ENCODE data around the gene ZNF212. TPM values are rescaled to one million over a fixed set of nuclear protein-coding genes. Genes with fewer than 3 reads are reported as not detected.
A peak's percentile ranks its signal among the peaks of the same experiment; 100 is the strongest.

The ZNF212 gene
- 10 to 100 TPM; 12.5 to 14.6 TPM for total RNA-seq

- DNase-seq, result peak; percentile 92
- Mint-ChIP-seq H3K4me3 (peak within 1 kb of the TSS; percentile 91), H3K36me3 (peaks cover 13% of the 10 kb centered on the region), H3K27me3 (no peaks in the 10 kb centered on the region), H3K27ac (peak within 1 kb of the TSS; percentile 85), H3K4me1 (peaks cover 29% of the 10 kb centered on the region), H3K9me3 (peaks cover 6% of the 10 kb centered on the region)
Observed at GRCh38 chr7:149239345-149240143, at the start of gene ZNF212. Gene ZNF212 (plus strand): TSS chr7:149239651. CDS start chr7:149239779, 128 bp downstream.

GRCh38 chr7:149191851-149192250, 47.6 kb upstream of the ZNF212 start:
- H3K27ac Mint-ChIP-seq, result no peak overlapping the region
- peaks cover 3% of the 10 kb centered on the region for H3K36me3 Mint-ChIP-seq
- no peak overlapping the region for H3K4me3 Mint-ChIP-seq
- DNase-seq, result no peak
- H3K9me3 Mint-ChIP-seq, result no peaks in the 10 kb centered on the region
- H3K4me1 Mint-ChIP-seq, result peaks cover 13% of the 10 kb centered on the region
- H3K27me3 Mint-ChIP-seq, result no peaks in the 10 kb centered on the region

- peak overlapping the region; percentile 48 for H3K27ac Mint-ChIP-seq
- DNase-seq, result no peak
- peaks cover 20% of the 10 kb centered on the region for H3K36me3 Mint-ChIP-seq
- H3K9me3 Mint-ChIP-seq, result no peaks in the 10 kb centered on the region
- no peaks in the 10 kb centered on the region for H3K27me3 Mint-ChIP-seq
- H3K4me1 Mint-ChIP-seq, result peaks cover 29% of the 10 kb centered on the region
- peak overlapping the region; percentile 83 for H3K4me3 Mint-ChIP-seq
Observed at GRCh38 chr7:149194799-149195179, 44.7 kb upstream of the ZNF212 start.

- Mint-ChIP-seq H3K36me3 (peaks cover 24% of the 10 kb centered on the region), H3K4me3 (peak within 1 kb of the TSS; percentile 92), H3K9me3 (no peaks in the 10 kb centered on the region), H3K27ac (peak within 1 kb of the TSS; percentile 84), H3K4me1 (peaks cover 34% of the 10 kb centered on the region), H3K27me3 (no peaks in the 10 kb centered on the region)
- peak; percentile 87 for DNase-seq
Observed at GRCh38 chr7:149195180-149196150, 44.0 kb upstream of the ZNF212 start, which contains the start of gene ZNF282. Gene ZNF282 (plus strand): TSS chr7:149195546. CDS start chr7:149195590, 44 bp downstream.

GRCh38 chr7:149196151-149196704, 43.2 kb upstream of the ZNF212 start:
- peak; percentile 13 for DNase-seq
- peak overlapping the region; percentile 84 for H3K27ac Mint-ChIP-seq
- H3K9me3 Mint-ChIP-seq, result no peaks in the 10 kb centered on the region
- no peaks in the 10 kb centered on the region for H3K27me3 Mint-ChIP-seq
- peaks cover 30% of the 10 kb centered on the region for H3K36me3 Mint-ChIP-seq
- peaks cover 31% of the 10 kb centered on the region for H3K4me1 Mint-ChIP-seq
- peak overlapping the region; percentile 92 for H3K4me3 Mint-ChIP-seq

- H3K9me3 Mint-ChIP-seq, result no peaks in the 10 kb centered on the region
Observed at GRCh38 chr7:149196705-149197171, 42.7 kb upstream of the ZNF212 start.

GRCh38 chr7:149197675-149198074, 41.8 kb upstream of the ZNF212 start:
- peak overlapping the region; percentile 92 for H3K4me3 Mint-ChIP-seq
- H3K27me3 Mint-ChIP-seq, result no peaks in the 10 kb centered on the region
- H3K36me3 Mint-ChIP-seq, result peaks cover 34% of the 10 kb centered on the region
- peaks cover 28% of the 10 kb centered on the region for H3K4me1 Mint-ChIP-seq
- DNase-seq, result no peak
- no peak overlapping the region for H3K27ac Mint-ChIP-seq
- H3K9me3 Mint-ChIP-seq, result no peaks in the 10 kb centered on the region

More at GRCh38 chr7:149196705-149197171, 42.7 kb upstream of the ZNF212 start:
- Mint-ChIP-seq H3K27me3 (no peaks in the 10 kb centered on the region), H3K4me3 (peak overlapping the region; percentile 92), H3K36me3 (peaks cover 31% of the 10 kb centered on the region), H3K27ac (peak overlapping the region; percentile 84), H3K4me1 (peaks cover 28% of the 10 kb centered on the region)
- DNase-seq, result peak; percentile 5

GRCh38 chr7:149198161-149198816, 41.2 kb upstream of the ZNF212 start:
- no peak for DNase-seq
- Mint-ChIP-seq H3K27ac (no peak overlapping the region), H3K4me3 (no peak overlapping the region), H3K36me3 (peaks cover 39% of the 10 kb centered on the region), H3K9me3 (no peaks in the 10 kb centered on the region), H3K4me1 (peaks cover 28% of the 10 kb centered on the region), H3K27me3 (no peaks in the 10 kb centered on the region)

- H3K36me3 Mint-ChIP-seq, result peaks cover 46% of the 10 kb centered on the region
- peaks cover 28% of the 10 kb centered on the region for H3K4me1 Mint-ChIP-seq
- H3K27me3 Mint-ChIP-seq, result no peaks in the 10 kb centered on the region
- H3K27ac Mint-ChIP-seq, result peak overlapping the region; percentile 21
- H3K4me3 Mint-ChIP-seq, result no peak overlapping the region
- H3K9me3 Mint-ChIP-seq, result no peaks in the 10 kb centered on the region
- no peak for DNase-seq
Observed at GRCh38 chr7:149199234-149199995, 40.0 kb upstream of the ZNF212 start.

- H3K4me3 Mint-ChIP-seq, result no peak overlapping the region
- no peaks in the 10 kb centered on the region for H3K9me3 Mint-ChIP-seq
- H3K36me3 Mint-ChIP-seq, result peaks cover 46% of the 10 kb centered on the region
- peaks cover 16% of the 10 kb centered on the region for H3K4me1 Mint-ChIP-seq
- H3K27me3 Mint-ChIP-seq, result no peaks in the 10 kb centered on the region
- no peak overlapping the region for H3K27ac Mint-ChIP-seq
- no peak for DNase-seq
Observed at GRCh38 chr7:149202831-149203231, 36.6 kb upstream of the ZNF212 start.

- Mint-ChIP-seq H3K27me3 (no peaks in the 10 kb centered on the region), H3K27ac (no peak overlapping the region), H3K36me3 (peaks cover 38% of the 10 kb centered on the region), H3K4me3 (no peak overlapping the region), H3K9me3 (no peaks in the 10 kb centered on the region), H3K4me1 (peaks cover 4% of the 10 kb centered on the region)
- DNase-seq, result no peak
Observed at GRCh38 chr7:149205690-149206381, 33.6 kb upstream of the ZNF212 start.

GRCh38 chr7:149207324-149208035, 32.0 kb upstream of the ZNF212 start:
- Mint-ChIP-seq H3K27ac (no peak overlapping the region), H3K27me3 (no peaks in the 10 kb centered on the region), H3K4me1 (peaks cover 4% of the 10 kb centered on the region), H3K4me3 (no peak overlapping the region), H3K9me3 (no peaks in the 10 kb centered on the region), H3K36me3 (peaks cover 30% of the 10 kb centered on the region)
- no peak for DNase-seq

Data from activated naive CD8-positive, alpha-beta T cell treated with anti-CD3 and anti-CD28 coated beads for 36 hours (primary cell).